GM12875 (cell line): Measurements from ENCODE around the gene ZBTB5.
A peak's percentile ranks its signal among the peaks of the same experiment; 100 is the strongest.

Experiments used
- H3K4me3 ChIP-seq: one replicate; pipeline ENCODE4 v1.5.1; 2011; ENCODE audit warnings: low read depth, low read length, control low read depth
- CTCF ChIP-seq: IDR thresholded peaks from 2 replicates; pipeline ENCODE4 v1.5.1; 2011; ENCODE audit warnings: low read depth, mild to moderate bottlenecking, control low read depth, inconsistent platforms, low read length, moderate library complexity, borderline replicate concordance; ENCODE audit not compliant: insufficient read depth

The ZBTB5 gene

GRCh38 chr9:37415011-37415719, 50.1 kb downstream of the ZBTB5 start:
- TF ChIP-seq CTCF = peak; percentile 78
- peak overlapping the region; percentile 4 for H3K4me3 ChIP-seq

DNA sequence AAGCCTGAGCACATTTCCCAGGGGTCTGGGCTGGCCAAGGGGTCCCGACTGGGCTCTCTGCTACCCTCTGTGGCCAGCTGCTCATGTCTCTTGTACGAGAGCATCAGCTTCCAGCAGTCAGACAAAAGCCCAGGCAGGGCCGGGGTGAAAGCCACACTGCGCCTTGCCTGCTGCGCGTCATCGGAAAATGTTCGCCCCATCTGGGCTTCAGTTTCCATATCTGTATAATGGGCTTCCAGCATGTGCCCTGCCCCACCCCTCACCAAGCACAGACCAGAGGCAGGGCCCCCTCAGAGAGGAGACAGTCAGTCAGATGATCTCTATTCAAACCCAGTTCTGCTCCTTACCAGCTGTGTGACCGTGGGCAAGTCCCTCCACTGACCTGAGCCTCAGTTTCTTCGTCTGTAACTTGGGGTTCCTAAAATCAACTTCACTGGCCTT, 50.7 kb downstream of the ZBTB5 start:
- H3K4me3 ChIP-seq = no peak overlapping the region
- TF ChIP-seq CTCF = no peak

- no peak for TF ChIP-seq CTCF
Observed at GRCh38 chr9:37413311-37413710, 51.9 kb downstream of the ZBTB5 start.

DNA sequence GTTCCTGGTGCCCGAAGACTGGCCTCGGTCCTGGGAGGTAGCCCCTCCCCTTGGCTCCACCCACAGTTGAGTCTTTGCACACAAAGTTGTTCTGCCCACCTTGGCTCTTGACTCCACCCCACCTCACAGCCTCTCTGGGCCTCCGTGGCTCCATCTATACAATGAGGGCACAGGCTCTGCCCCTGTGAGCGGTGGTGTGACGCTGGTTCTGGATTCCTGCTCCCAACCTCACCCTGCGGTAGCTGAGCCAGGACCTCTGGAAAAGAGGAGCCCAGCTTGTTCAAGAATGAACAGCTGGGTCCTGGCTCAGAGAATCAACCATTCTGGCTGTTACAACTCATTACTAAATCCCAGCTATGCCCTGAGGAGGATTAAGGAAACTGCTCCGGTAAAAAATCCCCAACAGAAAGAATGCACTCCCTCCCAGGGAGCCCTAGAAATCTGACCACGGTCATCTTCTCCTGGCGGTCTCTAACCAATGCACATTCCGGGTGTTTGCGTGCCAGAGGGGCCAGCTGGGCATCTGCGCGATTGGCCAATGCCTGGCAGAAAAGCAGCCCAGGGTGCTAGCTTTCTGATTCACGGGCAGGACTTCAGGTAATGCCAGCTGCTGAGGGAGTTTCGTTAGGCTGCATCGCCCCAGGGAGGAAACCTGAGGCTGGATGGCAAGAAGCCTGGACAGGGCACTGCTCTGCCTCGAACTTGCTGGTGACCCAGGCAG, 52.7 kb downstream of the ZBTB5 start:
- H3K4me3 ChIP-seq = peak overlapping the region; percentile 64
- no peak for TF ChIP-seq CTCF

More at GRCh38 chr9:37413311-37413710, 51.9 kb downstream of the ZBTB5 start:
- no peak overlapping the region for H3K4me3 ChIP-seq

DNA sequence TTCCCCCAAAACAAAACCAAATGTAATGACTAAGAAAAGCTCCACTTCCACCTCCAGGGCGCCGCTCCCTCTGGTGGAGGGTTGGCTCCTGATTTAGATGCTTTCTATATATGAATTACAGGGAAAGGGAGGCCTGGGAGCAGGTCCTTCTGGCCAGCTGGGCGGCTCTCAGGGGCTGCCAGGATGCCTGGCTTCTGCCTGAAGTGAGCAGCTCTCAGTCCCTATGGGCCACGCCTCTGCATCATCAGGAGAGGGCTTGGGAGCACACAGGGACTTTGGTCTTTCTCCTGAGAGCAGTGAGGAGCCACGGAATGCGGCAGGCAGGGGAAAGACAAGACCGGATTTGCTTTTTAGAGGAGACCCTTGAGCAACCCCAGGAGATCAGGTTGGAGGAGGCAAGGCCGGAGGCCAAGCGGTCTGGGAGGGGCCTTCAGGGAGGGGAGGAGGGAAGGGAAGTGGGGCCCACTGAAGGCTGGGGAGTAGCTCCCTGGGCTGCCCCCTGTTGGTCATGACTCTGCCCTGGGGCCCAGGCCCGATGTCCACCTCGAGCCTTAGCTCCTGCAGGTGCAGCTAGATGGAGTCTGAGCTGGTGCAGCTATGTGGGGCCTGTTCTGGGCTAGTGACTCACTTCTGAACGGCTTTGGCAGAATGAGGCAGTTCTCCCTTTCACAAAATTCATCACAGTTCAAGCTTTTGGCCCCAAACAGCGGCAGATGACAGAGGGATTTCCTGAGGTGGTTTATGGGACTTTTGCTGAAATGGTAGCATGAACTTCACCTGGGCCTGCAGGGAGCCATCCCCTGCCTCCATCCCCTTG, 54.1 kb downstream of the ZBTB5 start:
- peak overlapping the region; percentile 64 for H3K4me3 ChIP-seq

GRCh38 chr9:37410354-37410861, 54.8 kb downstream of the ZBTB5 start:
- H3K4me3 ChIP-seq = peak overlapping the region; percentile 64

More for the DNA sequence above, 54.1 kb downstream of the ZBTB5 start:
- TF ChIP-seq CTCF = peak; percentile 80

More at GRCh38 chr9:37410354-37410861, 54.8 kb downstream of the ZBTB5 start:
- no peak for TF ChIP-seq CTCF
